Astrocyte (in vitro differentiated cells and primary cell): Measurements from ENCODE around the gene MAX. TPM values are rescaled to one million over a fixed set of nuclear protein-coding genes. Genes with fewer than 3 reads are reported as not detected.

Experiments
- DNase-seq: peaks from one replicate; pipeline ENCODE4 v3.0.0-alpha.2; 2010; ENCODE audit warnings: low read depth
- FAIRE-seq: peaks from 2 replicates; lab custom pipeline; 2011; peaks lifted over from hg19 to GRCh38; lab: Jason Lieb, UNC
- H2AFZ ChIP-seq: 2 replicates; pipeline ENCODE4 v1.6.0; 2012; ENCODE audit warnings: low read depth, low read length, inconsistent platforms
- H3K27ac ChIP-seq: 2 replicates; pipeline ENCODE4 v1.5.1; 2011; ENCODE audit warnings: low read depth, low read length, inconsistent platforms
- H3K27me3 ChIP-seq: 2 replicates; pipeline ENCODE4 v1.6.0; 2011; ENCODE audit warnings: low read length, inconsistent platforms; ENCODE audit not compliant: insufficient read depth
- H3K36me3 ChIP-seq: 2 replicates; pipeline ENCODE4 v1.5.1; 2011; ENCODE audit warnings: low read length, inconsistent platforms; ENCODE audit not compliant: insufficient read depth
- H3K4me1 ChIP-seq: 2 replicates; pipeline ENCODE4 v1.5.1; 2011; ENCODE audit warnings: low read length, inconsistent platforms; ENCODE audit not compliant: insufficient read depth
- H3K4me2 ChIP-seq: 2 replicates; pipeline ENCODE4 v1.6.0; 2012; ENCODE audit warnings: low read length, inconsistent platforms
- H3K4me3 ChIP-seq: 2 replicates; pipeline ENCODE4 v1.5.1; 2011; ENCODE audit warnings: low read depth, mild to moderate bottlenecking, low read length, inconsistent platforms; ENCODE audit not compliant: insufficient read depth
- H3K79me2 ChIP-seq: 2 replicates; pipeline ENCODE4 v1.6.0; 2012; ENCODE audit warnings: mild to moderate bottlenecking, low read length, inconsistent platforms; ENCODE audit not compliant: insufficient read depth
- H3K9ac ChIP-seq: 2 replicates; pipeline ENCODE4 v1.6.0; 2012; ENCODE audit warnings: mild to moderate bottlenecking, low read length, inconsistent platforms
- H3K9me3 ChIP-seq: 2 replicates; pipeline ENCODE4 v1.5.1; 2012; ENCODE audit warnings: low read depth, mild to moderate bottlenecking, low read length, inconsistent platforms; ENCODE audit not compliant: insufficient read depth
- H4K20me1 ChIP-seq: 2 replicates; pipeline ENCODE4 v1.6.0; 2012; ENCODE audit warnings: low read length, inconsistent platforms; ENCODE audit not compliant: insufficient read depth
- H3K27ac Mint-ChIP-seq: one replicate; pipeline ENCODE4 v1.8.0; 2021; ENCODE audit warnings: mild to moderate bottlenecking, mixed read lengths; ENCODE audit not compliant: unreplicated experiment
- H3K27me3 Mint-ChIP-seq: one replicate; pipeline ENCODE4 v1.8.0; 2021; ENCODE audit warnings: low read depth, mixed read lengths; ENCODE audit not compliant: unreplicated experiment
- H3K36me3 Mint-ChIP-seq: one replicate; pipeline ENCODE4 v1.8.0; 2021; ENCODE audit warnings: low read depth, mixed read lengths; ENCODE audit not compliant: unreplicated experiment
- H3K4me1 Mint-ChIP-seq: one replicate; pipeline ENCODE4 v1.8.0; 2021; ENCODE audit warnings: low read depth, mixed read lengths; ENCODE audit not compliant: unreplicated experiment
- H3K4me3 Mint-ChIP-seq: one replicate; pipeline ENCODE4 v1.8.0; 2021; ENCODE audit warnings: mild to moderate bottlenecking, moderate library complexity, mixed read lengths; ENCODE audit not compliant: unreplicated experiment
- H3K9me3 Mint-ChIP-seq: one replicate; pipeline ENCODE4 v1.8.0; 2021; ENCODE audit warnings: mild to moderate bottlenecking, mixed read lengths; ENCODE audit not compliant: unreplicated experiment
- CTCF ChIP-seq: IDR thresholded peaks from 2 replicates; pipeline ENCODE4 v1.5.1; 2011; ENCODE audit warnings: low read depth, mild to moderate bottlenecking, inconsistent platforms, low read length, moderate library complexity; ENCODE audit not compliant: insufficient read depth
- EZH2 ChIP-seq: IDR thresholded peaks from 2 replicates; pipeline ENCODE4 v1.6.1; 2012; ENCODE audit warnings: mild to moderate bottlenecking, low read length, inconsistent platforms; ENCODE audit not compliant: insufficient read depth
- total RNA-seq: library from RNA; stranded (reverse); gene quantifications from 2 replicates; pipeline ENCODE4 v1.2.1, GENCODE V29; 2021

The MAX gene
- total RNA-seq, 1 donor from 2014 or later, result 113 TPM

GRCh38 chr14:65098586-65098985 lies 3.7 kb downstream of the MAX start:
- no peak for DNase-seq
- peaks cover 17% of the 10 kb centered on the region for H3K36me3 Mint-ChIP-seq
- no peak for TF ChIP-seq CTCF
- no peak for TF ChIP-seq EZH2
- no peak overlapping the region for H3K27ac Mint-ChIP-seq
- no peak overlapping the region for H2AFZ ChIP-seq
- H3K9me3 ChIP-seq, result no peaks in the 10 kb centered on the region
- peak overlapping the region; percentile 71 for H3K4me3 Mint-ChIP-seq
- H3K36me3 ChIP-seq, result peaks cover 22% of the 10 kb centered on the region
- H3K9me3 Mint-ChIP-seq, result no peaks in the 10 kb centered on the region
- H3K27me3 Mint-ChIP-seq, result no peaks in the 10 kb centered on the region
- no peaks in the 10 kb centered on the region for H3K27me3 ChIP-seq
- peaks cover 57% of the 10 kb centered on the region for H4K20me1 ChIP-seq
- H3K9ac ChIP-seq, result no peak overlapping the region
- no peak for FAIRE-seq
- H3K4me1 Mint-ChIP-seq, result peaks cover 29% of the 10 kb centered on the region
- peaks cover 76% of the 10 kb centered on the region for H3K79me2 ChIP-seq
- peaks cover 16% of the 10 kb centered on the region for H3K4me1 ChIP-seq
- H3K27ac ChIP-seq, result no peak overlapping the region
- no peak overlapping the region for H3K4me2 ChIP-seq
- no peak overlapping the region for H3K4me3 ChIP-seq

GRCh38 chr14:65096323-65097089 lies 5.8 kb downstream of the MAX start:
- Histone ChIP-seq H3K4me2 (peak overlapping the region; percentile 59), H3K27me3 (no peaks in the 10 kb centered on the region), H3K9ac (peak overlapping the region; percentile 13), H3K4me3 (no peak overlapping the region), H3K27ac (peak overlapping the region; percentile 22), H3K9me3 (no peaks in the 10 kb centered on the region), H3K36me3 (peaks cover 38% of the 10 kb centered on the region), H2AFZ (no peak overlapping the region), H3K4me1 (peaks cover 16% of the 10 kb centered on the region), H3K79me2 (peaks cover 71% of the 10 kb centered on the region), H4K20me1 (peaks cover 60% of the 10 kb centered on the region)
- Mint-ChIP-seq H3K36me3 (peaks cover 19% of the 10 kb centered on the region), H3K27ac (peak overlapping the region; percentile 51), H3K27me3 (no peaks in the 10 kb centered on the region), H3K4me3 (peak overlapping the region; percentile 52), H3K9me3 (no peaks in the 10 kb centered on the region), H3K4me1 (peaks cover 29% of the 10 kb centered on the region)
- FAIRE-seq, result no peak
- DNase-seq, result peak; percentile 54
- TF ChIP-seq CTCF, result no peak

GRCh38 chr14:65095633-65096205 lies 6.6 kb downstream of the MAX start:
- no peaks in the 10 kb centered on the region for H3K9me3 ChIP-seq
- H3K4me3 Mint-ChIP-seq, result peak overlapping the region; percentile 52
- DNase-seq (peak; percentile 86), FAIRE-seq (no peak)
- H2AFZ ChIP-seq, result no peak overlapping the region
- no peak for TF ChIP-seq CTCF
- no peak for TF ChIP-seq EZH2
- H3K9me3 Mint-ChIP-seq, result no peaks in the 10 kb centered on the region
- H3K27ac Mint-ChIP-seq, result peak overlapping the region; percentile 19
- H3K27ac ChIP-seq, result peak overlapping the region; percentile 22
- peak overlapping the region; percentile 13 for H3K9ac ChIP-seq
- peaks cover 16% of the 10 kb centered on the region for H3K4me1 ChIP-seq
- H3K4me3 ChIP-seq, result no peak overlapping the region
- peaks cover 25% of the 10 kb centered on the region for H3K4me1 Mint-ChIP-seq
- H3K79me2 ChIP-seq, result peaks cover 67% of the 10 kb centered on the region
- H4K20me1 ChIP-seq, result peaks cover 60% of the 10 kb centered on the region
- H3K27me3 Mint-ChIP-seq, result no peaks in the 10 kb centered on the region
- peaks cover 22% of the 10 kb centered on the region for H3K36me3 Mint-ChIP-seq
- peak overlapping the region; percentile 59 for H3K4me2 ChIP-seq
- H3K36me3 ChIP-seq, result peaks cover 45% of the 10 kb centered on the region
- no peaks in the 10 kb centered on the region for H3K27me3 ChIP-seq
